ENCODE measurements around the gene ACOT12.

GRCh38 chr5:81334304-81335061 is 59.5 kb downstream of the ACOT12 start:
- no peak for TF ChIP-seq EZH2 (IDR thresholded peaks at IDR 0.05; ENCODE audit: borderline replicate concordance, insufficient read depth, low read depth, low read length, poor library complexity, severe bottlenecking)
- TF ChIP-seq CTCF (IDR thresholded peaks at IDR 0.05) = no peak
